ENCODE data around the gene CDKN3. TPM values are rescaled to one million over a fixed set of nuclear protein-coding genes. Genes with fewer than 3 reads are reported as not detected.
A peak's percentile ranks its signal among the peaks of the same experiment; 100 is the strongest.
"Not testable (repeated sequence)": the region's sequence is repeated elsewhere in the genome, so short reads cannot be mapped to it uniquely, and the experiment has no call there.

Gene CDKN3
- total RNA-seq, 2 donors from 2014 or later: 92.0 to 121 TPM

GRCh38 chr14:54362089-54362504 lies 34.7 kb upstream of the CDKN3 start:
- peaks cover 5% of the 10 kb centered on the region for H3K4me1 Mint-ChIP-seq (ENCODE audit: low read depth)
- ATAC-seq (replicated peaks in 1 of 2): no peak
- H3K9me3 Mint-ChIP-seq: no peaks in the 10 kb centered on the region
- H3K27ac Mint-ChIP-seq: no peak overlapping the region
- peaks cover 42% of the 10 kb centered on the region for H3K27me3 Mint-ChIP-seq (ENCODE audit: low read depth)
- no peak for DNase-seq
- no peaks in the 10 kb centered on the region for H3K36me3 Mint-ChIP-seq (ENCODE audit: insufficient read depth in 2 of 2)
- H3K4me3 Mint-ChIP-seq: no peak overlapping the region

- H3K4me1 Mint-ChIP-seq (ENCODE audit: low read depth): peaks cover 5% of the 10 kb centered on the region
- no peak for DNase-seq
- peaks cover 48% of the 10 kb centered on the region for H3K27me3 Mint-ChIP-seq (ENCODE audit: low read depth)
- no peaks in the 10 kb centered on the region for H3K9me3 Mint-ChIP-seq
- H3K36me3 Mint-ChIP-seq (ENCODE audit: insufficient read depth in 2 of 2): no peaks in the 10 kb centered on the region
- H3K4me3 Mint-ChIP-seq: no peak overlapping the region
- ATAC-seq (replicated peaks in 1 of 2): no peak
- H3K27ac Mint-ChIP-seq: no peak overlapping the region
Observed at GRCh38 chr14:54362759-54363437, 33.9 kb upstream of the CDKN3 start.

DNA sequence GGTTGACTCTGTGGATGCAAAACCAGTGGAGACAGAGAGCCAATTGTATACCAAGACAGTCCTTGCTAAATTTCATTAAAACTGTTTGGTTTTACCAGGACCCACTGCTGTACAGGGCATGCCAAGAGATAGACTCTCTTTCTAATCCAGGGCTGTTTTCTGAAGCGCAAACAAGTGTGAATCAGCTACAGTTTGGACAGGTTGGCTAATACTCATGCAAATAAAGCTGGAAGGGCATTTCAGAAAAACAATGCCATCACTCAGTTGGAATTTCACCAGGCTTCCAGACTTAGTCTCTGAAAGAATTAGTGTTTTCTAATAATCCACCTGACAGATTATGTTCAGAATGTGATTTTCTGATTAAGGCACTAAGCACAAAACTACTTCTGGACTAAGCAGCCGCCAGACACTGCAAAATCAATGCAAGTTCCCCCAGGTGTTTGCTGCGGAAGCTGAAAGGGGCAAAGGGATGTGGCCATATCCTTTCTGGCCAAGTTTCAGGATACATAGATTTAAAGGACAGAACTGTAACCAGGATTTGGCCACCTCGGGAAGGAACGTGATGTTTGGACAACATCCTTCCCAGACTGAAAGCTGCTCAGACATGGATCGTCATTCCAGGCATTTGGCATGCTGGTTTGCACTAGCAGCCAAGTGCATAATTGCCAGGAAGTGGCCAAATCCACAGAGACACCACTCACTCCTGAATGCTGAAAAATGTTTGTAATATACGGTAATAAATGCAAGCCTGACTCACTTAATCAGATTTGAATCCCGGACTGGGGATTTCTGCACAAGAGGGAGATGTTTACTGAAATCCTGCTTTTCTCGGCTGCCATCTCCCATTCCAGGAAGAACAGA lies 32.0 kb upstream of the CDKN3 start:
- no peak for ATAC-seq (replicated peaks in 1 of 2)
- Mint-ChIP-seq H3K9me3 (no peaks in the 10 kb centered on the region), H3K27me3 (ENCODE audit: low read depth) (peaks cover 42% of the 10 kb centered on the region), H3K36me3 (ENCODE audit: insufficient read depth in 2 of 2) (no peaks in the 10 kb centered on the region), H3K4me3 (no peak overlapping the region), H3K27ac (no peak overlapping the region), H3K4me1 (ENCODE audit: low read depth) (peaks cover 5% of the 10 kb centered on the region)
- no peak for DNase-seq

- DNase-seq (peak; percentile 16 to 37), ATAC-seq (replicated peaks in 1 of 2) (peak; percentile 82 to 85)
- H3K9me3 Mint-ChIP-seq: no peaks in the 10 kb centered on the region
- H3K4me3 Mint-ChIP-seq: no peak overlapping the region
- H3K4me1 Mint-ChIP-seq (ENCODE audit: low read depth): peaks cover 5% of the 10 kb centered on the region
- no peak overlapping the region for H3K27ac Mint-ChIP-seq
- peaks cover 27% of the 10 kb centered on the region for H3K27me3 Mint-ChIP-seq (ENCODE audit: low read depth)
- H3K36me3 Mint-ChIP-seq (ENCODE audit: insufficient read depth in 2 of 2): no peaks in the 10 kb centered on the region
Observed at GRCh38 chr14:54366736-54367735, 29.8 kb upstream of the CDKN3 start.

- no peak overlapping the region for H3K27ac Mint-ChIP-seq
- peaks cover 21% of the 10 kb centered on the region for H3K27me3 Mint-ChIP-seq (ENCODE audit: low read depth)
- H3K4me1 Mint-ChIP-seq (ENCODE audit: low read depth): peaks cover 5% of the 10 kb centered on the region
- ATAC-seq (replicated peaks in 1 of 2) (no peak), DNase-seq (no peak)
- H3K9me3 Mint-ChIP-seq: no peaks in the 10 kb centered on the region
- H3K36me3 Mint-ChIP-seq (ENCODE audit: insufficient read depth in 2 of 2): no peaks in the 10 kb centered on the region
- no peak overlapping the region for H3K4me3 Mint-ChIP-seq
Observed at GRCh38 chr14:54368291-54368690, 28.5 kb upstream of the CDKN3 start.

- ATAC-seq (replicated peaks in 1 of 2) (no peak), DNase-seq (no peak)
- Mint-ChIP-seq H3K36me3 (ENCODE audit: insufficient read depth in 2 of 2) (no peaks in the 10 kb centered on the region), H3K4me1 (ENCODE audit: low read depth) (peaks cover 5% of the 10 kb centered on the region), H3K27me3 (ENCODE audit: low read depth) (peaks cover 15% of the 10 kb centered on the region), H3K27ac (no peak overlapping the region), H3K9me3 (no peaks in the 10 kb centered on the region), H3K4me3 (no peak overlapping the region)
Observed at GRCh38 chr14:54369343-54369742, 27.5 kb upstream of the CDKN3 start.

- Mint-ChIP-seq H3K27me3 (ENCODE audit: low read depth) (peaks cover 15% of the 10 kb centered on the region), H3K4me3 (no peak overlapping the region), H3K9me3 (no peaks in the 10 kb centered on the region), H3K27ac (no peak overlapping the region), H3K36me3 (ENCODE audit: insufficient read depth in 2 of 2) (no peaks in the 10 kb centered on the region), H3K4me1 (ENCODE audit: low read depth) (peaks cover 5% of the 10 kb centered on the region)
- DNase-seq: no peak
- peak in 1 of 2 donors; percentile 28 for ATAC-seq (replicated peaks in 1 of 2)
Observed at GRCh38 chr14:54370323-54371198, 26.2 kb upstream of the CDKN3 start.

DNA sequence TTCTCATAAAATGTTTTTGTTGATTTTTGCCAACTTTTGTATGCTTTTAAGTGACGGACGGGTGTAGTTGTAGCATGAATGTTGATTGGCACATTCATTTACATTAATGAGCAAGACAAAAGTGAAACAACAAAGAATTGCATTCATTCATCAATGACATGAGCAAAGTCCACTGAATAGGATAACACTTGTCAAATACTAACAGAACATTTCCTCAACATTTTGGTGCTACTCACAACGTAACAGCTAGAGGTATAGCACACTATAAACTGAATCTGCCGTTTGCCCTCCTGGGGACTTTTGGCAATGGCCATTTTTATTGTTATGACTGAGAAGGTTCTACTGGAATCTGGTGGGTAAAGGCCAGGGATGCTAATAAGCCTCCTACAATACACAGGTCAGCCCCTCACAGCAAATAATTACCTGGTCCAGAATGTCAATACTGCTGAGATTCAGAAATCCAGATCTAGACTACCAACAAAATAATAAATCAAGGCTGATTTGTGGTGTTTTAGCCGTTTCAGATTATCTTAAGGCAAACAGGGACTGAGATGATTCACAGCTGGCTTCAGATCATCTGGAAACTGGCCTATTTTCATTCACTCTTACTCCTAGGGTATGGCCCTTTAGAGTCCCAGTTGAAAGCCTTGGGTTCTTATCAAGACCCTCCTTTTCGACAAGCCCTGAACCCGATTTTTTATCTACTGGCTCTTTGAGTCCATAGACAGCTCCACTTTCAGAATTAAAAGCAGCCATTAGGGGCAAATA lies 22.5 kb upstream of the CDKN3 start:
- ATAC-seq (replicated peaks in 1 of 2) (no peak), DNase-seq (no peak)
- H3K36me3 Mint-ChIP-seq (ENCODE audit: insufficient read depth in 2 of 2): no peaks in the 10 kb centered on the region
- no peak overlapping the region for H3K27ac Mint-ChIP-seq
- H3K4me1 Mint-ChIP-seq (ENCODE audit: low read depth): no peaks in the 10 kb centered on the region
- peaks cover 15% of the 10 kb centered on the region for H3K27me3 Mint-ChIP-seq (ENCODE audit: low read depth)
- H3K4me3 Mint-ChIP-seq: no peak overlapping the region
- H3K9me3 Mint-ChIP-seq: no peaks in the 10 kb centered on the region

DNA sequence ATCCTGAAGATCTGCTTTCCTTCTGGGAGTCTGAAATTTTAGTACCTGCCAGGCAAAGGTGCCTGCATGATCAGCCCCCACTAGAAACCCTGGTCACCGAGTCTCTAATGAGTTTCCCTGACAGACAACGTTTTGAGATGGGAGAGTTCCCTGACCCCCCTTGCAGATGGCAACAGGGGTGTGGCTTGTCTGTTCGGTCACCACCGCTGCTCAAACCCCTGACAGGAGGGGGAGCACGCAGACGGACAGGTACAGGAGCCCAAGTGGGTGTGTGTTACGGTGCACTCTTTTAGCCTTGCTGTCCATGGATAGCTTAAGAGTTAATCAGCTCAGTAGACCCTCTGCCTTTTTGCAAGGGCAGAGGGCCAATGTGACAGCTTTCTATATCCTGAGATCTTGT lies 19.3 kb upstream of the CDKN3 start:
- DNase-seq: no peak
- Mint-ChIP-seq H3K9me3 (no peaks in the 10 kb centered on the region), H3K4me1 (ENCODE audit: low read depth) (no peaks in the 10 kb centered on the region), H3K36me3 (ENCODE audit: insufficient read depth in 2 of 2) (no peaks in the 10 kb centered on the region), H3K27me3 (ENCODE audit: low read depth) (peaks cover 22% of the 10 kb centered on the region), H3K4me3 (no peak overlapping the region), H3K27ac (no peak overlapping the region)
- ATAC-seq (replicated peaks in 1 of 2): no peak

- H3K36me3 Mint-ChIP-seq (ENCODE audit: insufficient read depth in 2 of 2); DNase-seq; H3K4me3 Mint-ChIP-seq; H3K9me3 Mint-ChIP-seq; H3K27ac Mint-ChIP-seq; H3K4me1 Mint-ChIP-seq (ENCODE audit: low read depth); ATAC-seq (replicated peaks in 1 of 2): not testable (repeated sequence)
- H3K27me3 Mint-ChIP-seq (ENCODE audit: low read depth): peaks cover 22% of the 10 kb centered on the region
Observed at GRCh38 chr14:54378893-54379292, 17.9 kb upstream of the CDKN3 start.

- H3K4me3 Mint-ChIP-seq; H3K9me3 Mint-ChIP-seq; H3K4me1 Mint-ChIP-seq (ENCODE audit: low read depth); H3K27ac Mint-ChIP-seq; ATAC-seq (replicated peaks in 1 of 2); DNase-seq; H3K36me3 Mint-ChIP-seq (ENCODE audit: insufficient read depth in 2 of 2): not testable (repeated sequence)
- H3K27me3 Mint-ChIP-seq (ENCODE audit: low read depth): peaks cover 22% of the 10 kb centered on the region
Observed at GRCh38 chr14:54380558-54380957, 16.2 kb upstream of the CDKN3 start.

Measured in activated T-cell treated with anti-CD3 and anti-CD28 coated beads, Interleukin-2, amount 50 U/mL, for 72 hours (primary cell).